GM10266 (cell line): ENCODE measurements around the gene GCG.

ENCODE experiments used
- DNase-seq: peaks from one replicate; pipeline ENCODE4 v3.0.0; 2012; ENCODE audit errors: extremely low spot score
- TF ChIP-seq, protein P1 (sequence below): IDR thresholded peaks from 2 replicates; pipeline ENCODE4 v1.5.1; 2012; ENCODE audit warnings: mild to moderate bottlenecking, low read depth; ENCODE audit not compliant: control insufficient read depth, insufficient read depth; ENCODE audit errors: missing control alignments

GCG gene

DNA sequence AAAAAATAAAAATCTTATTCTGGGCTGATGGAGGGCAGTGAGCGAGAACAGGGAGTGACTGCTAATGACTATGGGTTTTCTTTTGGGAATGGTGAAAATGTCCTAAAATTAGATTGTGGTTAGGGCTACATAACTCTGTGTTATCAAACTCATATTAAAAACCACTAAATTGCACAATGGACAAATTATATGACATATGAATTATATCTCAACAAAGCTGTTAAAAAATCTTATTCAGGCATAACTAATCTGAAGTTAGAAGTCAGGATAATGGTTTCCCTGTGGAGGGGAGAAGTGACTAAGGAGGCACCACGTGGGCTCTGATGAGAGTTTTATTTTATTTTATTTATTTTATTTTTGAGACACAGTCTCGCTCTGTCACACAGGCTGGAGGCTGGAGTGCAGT lies 45.9 kb downstream of the GCG start:
- TF ChIP-seq, protein P1, sequence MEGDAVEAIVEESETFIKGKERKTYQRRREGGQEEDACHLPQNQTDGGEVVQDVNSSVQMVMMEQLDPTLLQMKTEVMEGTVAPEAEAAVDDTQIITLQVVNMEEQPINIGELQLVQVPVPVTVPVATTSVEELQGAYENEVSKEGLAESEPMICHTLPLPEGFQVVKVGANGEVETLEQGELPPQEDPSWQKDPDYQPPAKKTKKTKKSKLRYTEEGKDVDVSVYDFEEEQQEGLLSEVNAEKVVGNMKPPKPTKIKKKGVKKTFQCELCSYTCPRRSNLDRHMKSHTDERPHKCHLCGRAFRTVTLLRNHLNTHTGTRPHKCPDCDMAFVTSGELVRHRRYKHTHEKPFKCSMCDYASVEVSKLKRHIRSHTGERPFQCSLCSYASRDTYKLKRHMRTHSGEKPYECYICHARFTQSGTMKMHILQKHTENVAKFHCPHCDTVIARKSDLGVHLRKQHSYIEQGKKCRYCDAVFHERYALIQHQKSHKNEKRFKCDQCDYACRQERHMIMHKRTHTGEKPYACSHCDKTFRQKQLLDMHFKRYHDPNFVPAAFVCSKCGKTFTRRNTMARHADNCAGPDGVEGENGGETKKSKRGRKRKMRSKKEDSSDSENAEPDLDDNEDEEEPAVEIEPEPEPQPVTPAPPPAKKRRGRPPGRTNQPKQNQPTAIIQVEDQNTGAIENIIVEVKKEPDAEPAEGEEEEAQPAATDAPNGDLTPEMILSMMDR = no peak
- no peak for DNase-seq

DNA sequence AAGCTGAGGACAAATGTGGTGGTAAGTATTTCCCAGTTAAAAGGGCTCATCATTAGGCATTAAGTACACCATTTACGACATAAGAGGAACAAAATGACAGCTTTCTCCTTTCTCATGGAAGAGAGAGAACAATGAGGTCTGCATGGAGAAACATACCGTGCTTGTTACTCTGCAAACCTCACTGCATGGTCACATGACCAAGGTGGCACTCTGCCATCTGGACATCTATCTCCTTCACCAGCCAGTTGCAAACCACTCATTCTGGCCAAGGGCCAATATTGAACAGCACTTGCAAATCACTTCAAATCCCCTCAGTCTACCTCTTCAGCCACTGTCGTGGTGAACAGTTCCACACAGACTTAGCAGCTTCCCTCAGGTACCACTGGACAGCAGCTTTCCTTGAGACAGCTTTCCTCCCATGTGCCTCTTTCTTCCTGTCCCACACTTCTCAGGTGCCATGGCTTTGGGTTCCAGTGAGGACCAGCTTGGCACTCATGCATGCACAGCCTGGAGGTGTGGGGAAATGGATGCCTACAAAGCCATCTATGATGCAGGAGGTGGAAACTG lies 48.5 kb downstream of the GCG start:
- DNase-seq = no peak
- TF ChIP-seq, protein P1 = no peak

DNA sequence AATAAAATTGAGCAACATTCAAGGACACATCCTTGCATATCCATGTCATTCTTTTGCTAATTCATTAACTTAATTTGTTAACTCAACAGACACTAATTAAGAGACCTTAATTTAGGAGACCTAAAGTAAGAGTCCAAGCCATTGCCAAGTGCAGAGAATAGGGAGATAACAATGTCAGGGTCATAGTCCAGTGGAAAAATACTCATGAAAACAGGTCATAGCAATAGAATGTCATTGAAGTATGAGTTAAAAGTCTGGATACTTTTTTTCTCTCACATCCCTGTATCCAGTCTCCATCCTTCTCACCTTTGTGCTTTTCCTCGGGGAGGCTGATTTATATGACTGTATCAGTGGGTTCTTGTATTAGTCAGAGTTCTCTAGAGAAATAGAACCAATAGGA lies 51.5 kb downstream of the GCG start:
- TF ChIP-seq, protein P1 = no peak
- DNase-seq = no peak

DNA sequence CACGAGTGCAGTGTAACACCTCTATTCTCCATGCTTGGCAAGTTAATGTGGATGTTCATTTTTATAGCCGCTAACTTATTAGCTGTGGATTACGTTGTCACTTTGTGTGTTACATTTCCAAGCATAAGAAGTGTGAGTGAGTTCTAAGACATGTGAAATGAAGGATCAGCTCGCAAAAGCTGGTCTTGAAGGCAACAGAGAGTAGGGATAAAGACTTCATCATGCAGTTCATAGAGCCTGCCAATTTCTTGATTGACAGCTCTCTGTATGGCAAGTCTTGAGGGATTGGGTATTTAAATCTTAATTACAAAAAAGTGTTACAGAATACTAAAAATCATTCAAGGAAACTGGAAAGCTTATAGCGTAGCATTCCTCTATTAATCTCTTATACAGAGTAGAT lies 52.2 kb downstream of the GCG start:
- DNase-seq = no peak
- TF ChIP-seq, protein P1 = no peak
